Measurements from ENCODE around the gene BCDIN3D.

The BCDIN3D gene

GRCh38 chr12:49878021-49878420 is 35.1 kb upstream of the BCDIN3D start:
- no peaks in the 10 kb centered on the region for H3K79me2 ChIP-seq (ENCODE audit: insufficient read depth, low read length)
- TF ChIP-seq, protein P1, sequence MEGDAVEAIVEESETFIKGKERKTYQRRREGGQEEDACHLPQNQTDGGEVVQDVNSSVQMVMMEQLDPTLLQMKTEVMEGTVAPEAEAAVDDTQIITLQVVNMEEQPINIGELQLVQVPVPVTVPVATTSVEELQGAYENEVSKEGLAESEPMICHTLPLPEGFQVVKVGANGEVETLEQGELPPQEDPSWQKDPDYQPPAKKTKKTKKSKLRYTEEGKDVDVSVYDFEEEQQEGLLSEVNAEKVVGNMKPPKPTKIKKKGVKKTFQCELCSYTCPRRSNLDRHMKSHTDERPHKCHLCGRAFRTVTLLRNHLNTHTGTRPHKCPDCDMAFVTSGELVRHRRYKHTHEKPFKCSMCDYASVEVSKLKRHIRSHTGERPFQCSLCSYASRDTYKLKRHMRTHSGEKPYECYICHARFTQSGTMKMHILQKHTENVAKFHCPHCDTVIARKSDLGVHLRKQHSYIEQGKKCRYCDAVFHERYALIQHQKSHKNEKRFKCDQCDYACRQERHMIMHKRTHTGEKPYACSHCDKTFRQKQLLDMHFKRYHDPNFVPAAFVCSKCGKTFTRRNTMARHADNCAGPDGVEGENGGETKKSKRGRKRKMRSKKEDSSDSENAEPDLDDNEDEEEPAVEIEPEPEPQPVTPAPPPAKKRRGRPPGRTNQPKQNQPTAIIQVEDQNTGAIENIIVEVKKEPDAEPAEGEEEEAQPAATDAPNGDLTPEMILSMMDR (IDR thresholded peaks at IDR 0.05; ENCODE audit: borderline replicate concordance, extremely low read depth, low read length, poor library complexity, severe bottlenecking) = no peak
- no peak for TF ChIP-seq EZH2 (IDR thresholded peaks at IDR 0.05; ENCODE audit: borderline replicate concordance, low read depth, low read length, severe bottlenecking)
- no peak overlapping the region for H2AFZ ChIP-seq (ENCODE audit: low read depth, low read length)
- H3K4me2 ChIP-seq (ENCODE audit: insufficient read depth, low read length) = no peak overlapping the region
- H3K27ac ChIP-seq (ENCODE audit: low read length) = no peak overlapping the region
- H4K20me1 ChIP-seq (ENCODE audit: insufficient read depth, low read length) = no peaks in the 10 kb centered on the region
- ATAC-seq (ENCODE audit: insufficient read depth, low read depth) (no peak), DNase-seq (no peak)
- H3K4me1 ChIP-seq (ENCODE audit: insufficient read depth, low read length) = no peaks in the 10 kb centered on the region
- no peaks in the 10 kb centered on the region for H3K36me3 ChIP-seq (ENCODE audit: insufficient read depth, low read length)
- no peaks in the 10 kb centered on the region for H3K27me3 ChIP-seq (ENCODE audit: insufficient read depth, low read length, poor library complexity)
- H3K9me3 ChIP-seq (ENCODE audit: insufficient read depth, low read length, severe bottlenecking) = peaks cover 7% of the 10 kb centered on the region
- H3K9ac ChIP-seq (ENCODE audit: low read depth, low read length) = no peak overlapping the region
- H3K4me3 ChIP-seq (ENCODE audit: low read depth in 1 of 2, low read length in 2 of 2) = no peak overlapping the region

DNA sequence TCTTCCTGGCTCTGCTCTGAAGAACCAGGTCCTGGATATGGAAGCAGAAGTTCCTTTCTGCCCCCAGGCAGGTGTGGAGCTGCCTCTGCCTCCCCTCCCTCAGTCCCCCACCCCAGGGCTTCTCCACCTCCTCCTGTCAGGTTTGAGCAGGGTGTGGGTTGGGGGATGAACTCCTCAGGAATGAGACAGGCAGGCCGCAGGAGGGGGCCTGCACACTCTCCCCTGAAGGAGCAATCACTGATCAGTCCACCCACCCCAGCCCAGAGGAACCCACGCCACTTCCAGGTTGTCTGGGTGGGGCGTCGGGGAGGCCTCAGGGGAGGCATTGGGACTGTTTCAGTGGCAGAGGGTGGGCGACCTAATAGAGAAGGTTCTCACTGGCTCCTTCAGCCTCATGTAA is 34.2 kb upstream of the BCDIN3D start:
- no peak overlapping the region for H2AFZ ChIP-seq (ENCODE audit: low read depth, low read length)
- H3K9ac ChIP-seq (ENCODE audit: low read depth, low read length) = no peak overlapping the region
- no peak overlapping the region for H3K4me3 ChIP-seq (ENCODE audit: low read depth in 1 of 2, low read length in 2 of 2)
- ATAC-seq (ENCODE audit: insufficient read depth, low read depth) (no peak), DNase-seq (no peak)
- TF ChIP-seq EZH2 (IDR thresholded peaks at IDR 0.05; ENCODE audit: borderline replicate concordance, low read depth, low read length, severe bottlenecking) = no peak
- TF ChIP-seq, protein P1 (IDR thresholded peaks at IDR 0.05; ENCODE audit: borderline replicate concordance, extremely low read depth, low read length, poor library complexity, severe bottlenecking) = no peak
- H3K9me3 ChIP-seq (ENCODE audit: insufficient read depth, low read length, severe bottlenecking) = peaks cover 7% of the 10 kb centered on the region
- H3K36me3 ChIP-seq (ENCODE audit: insufficient read depth, low read length) = no peaks in the 10 kb centered on the region
- H3K27me3 ChIP-seq (ENCODE audit: insufficient read depth, low read length, poor library complexity) = no peaks in the 10 kb centered on the region
- no peak overlapping the region for H3K27ac ChIP-seq (ENCODE audit: low read length)
- H4K20me1 ChIP-seq (ENCODE audit: insufficient read depth, low read length) = no peaks in the 10 kb centered on the region
- no peaks in the 10 kb centered on the region for H3K79me2 ChIP-seq (ENCODE audit: insufficient read depth, low read length)
- no peaks in the 10 kb centered on the region for H3K4me1 ChIP-seq (ENCODE audit: insufficient read depth, low read length)
- H3K4me2 ChIP-seq (ENCODE audit: insufficient read depth, low read length) = no peak overlapping the region

- Histone ChIP-seq H2AFZ (ENCODE audit: low read depth, low read length) (no peak overlapping the region), H3K4me2 (ENCODE audit: insufficient read depth, low read length) (no peak overlapping the region), H3K27ac (ENCODE audit: low read length) (no peak overlapping the region), H3K27me3 (ENCODE audit: insufficient read depth, low read length, poor library complexity) (no peaks in the 10 kb centered on the region), H3K36me3 (ENCODE audit: insufficient read depth, low read length) (no peaks in the 10 kb centered on the region), H3K9ac (ENCODE audit: low read depth, low read length) (no peak overlapping the region), H3K9me3 (ENCODE audit: insufficient read depth, low read length, severe bottlenecking) (peaks cover 7% of the 10 kb centered on the region), H3K79me2 (ENCODE audit: insufficient read depth, low read length) (no peaks in the 10 kb centered on the region), H3K4me3 (ENCODE audit: low read depth in 1 of 2, low read length in 2 of 2) (no peak overlapping the region), H4K20me1 (ENCODE audit: insufficient read depth, low read length) (no peaks in the 10 kb centered on the region), H3K4me1 (ENCODE audit: insufficient read depth, low read length) (no peaks in the 10 kb centered on the region)
- TF ChIP-seq, protein P1 (IDR thresholded peaks at IDR 0.05; ENCODE audit: borderline replicate concordance, extremely low read depth, low read length, poor library complexity, severe bottlenecking) = no peak
- no peak for TF ChIP-seq EZH2 (IDR thresholded peaks at IDR 0.05; ENCODE audit: borderline replicate concordance, low read depth, low read length, severe bottlenecking)
- no peak for ATAC-seq (ENCODE audit: insufficient read depth, low read depth)
- DNase-seq = no peak
Observed at GRCh38 chr12:49876070-49876469, 33.2 kb upstream of the BCDIN3D start.
